Activated CD4-positive, alpha-beta T cell treated with anti-CD3 and anti-CD28 coated beads, Interleukin-2, amount 10 ng/mL, durations not matched to agents 24 days and 14 days (primary cell): Measurements from ENCODE around the gene TMEM18. TPM values are rescaled to one million over a fixed set of nuclear protein-coding genes. Genes with fewer than 3 reads are reported as not detected.

Source experiments
- DNase-seq: peaks from one replicate; pipeline ENCODE4 v3.0.0; 2022
- H3K27ac Mint-ChIP-seq: one replicate; pipeline ENCODE4 v1.8.0; 2022; ENCODE audit warnings: mild to moderate bottlenecking, mixed read lengths
- H3K27me3 Mint-ChIP-seq: one replicate; pipeline ENCODE4 v1.8.0; 2022; ENCODE audit warnings: mixed read lengths
- H3K36me3 Mint-ChIP-seq: one replicate; pipeline ENCODE4 v1.8.0; 2022; ENCODE audit warnings: low read depth, mild to moderate bottlenecking, mixed read lengths
- H3K4me1 Mint-ChIP-seq: one replicate; pipeline ENCODE4 v1.8.0; 2021; ENCODE audit warnings: mixed read lengths
- H3K4me3 Mint-ChIP-seq: one replicate; pipeline ENCODE4 v1.8.0; 2022; ENCODE audit warnings: mild to moderate bottlenecking, moderate library complexity, mixed read lengths
- H3K9me3 Mint-ChIP-seq: one replicate; pipeline ENCODE4 v1.8.0; 2021; ENCODE audit warnings: mixed read lengths
- intact Hi-C: fragments of 100-400 bp; cut with micrococcal nuclease; formaldehyde crosslinking; loops from one replicate; pipeline ENCODE4 v1.15.1; 2023
- total RNA-seq: library from RNA; stranded (reverse); gene quantifications from 2 replicates; pipeline ENCODE4 v1.2.3, GENCODE V29; 2022

Gene TMEM18
- total RNA-seq, 1 donor from 2014 or later, result 21.5 TPM

DNA sequence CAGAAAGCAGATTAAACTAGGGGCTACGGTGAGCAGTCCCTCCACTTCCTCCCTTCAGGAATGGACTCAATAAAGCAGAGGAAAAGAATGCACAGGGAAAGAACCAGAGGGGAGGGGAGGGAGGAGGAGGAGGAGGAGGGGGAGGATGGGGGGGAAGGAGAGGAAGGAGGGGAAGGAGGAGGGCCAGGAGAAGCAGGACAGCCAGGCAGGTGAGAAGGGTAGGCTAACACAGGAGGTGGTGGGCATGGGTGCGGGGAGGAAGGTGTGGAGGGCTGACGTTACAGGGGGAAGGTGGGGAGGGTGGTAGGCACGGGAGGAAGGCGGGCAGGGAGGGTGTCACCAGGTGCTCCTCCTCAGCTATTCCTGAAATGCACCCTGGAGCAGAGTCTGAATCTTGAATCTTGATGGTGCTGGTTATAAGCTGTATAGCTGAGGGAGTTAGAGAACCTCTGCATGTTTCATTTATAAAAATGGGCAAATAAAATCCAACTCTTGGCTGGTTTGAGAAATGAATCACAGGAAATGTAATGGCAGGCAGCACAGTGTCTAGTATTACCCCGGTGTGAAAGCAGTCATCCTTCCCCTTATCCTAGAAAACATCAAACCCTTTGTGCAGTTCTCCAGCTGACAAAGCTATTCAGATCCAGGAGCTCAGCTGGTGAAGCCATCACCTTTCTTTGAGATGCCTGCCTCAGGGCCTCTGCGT lies 3.4 kb downstream of the TMEM18 start:
- intact Hi-C loops, result no loop called here
- Mint-ChIP-seq H3K4me1 (peaks cover 33% of the 10 kb centered on the region), H3K27ac (no peak overlapping the region), H3K27me3 (no peaks in the 10 kb centered on the region), H3K9me3 (no peaks in the 10 kb centered on the region), H3K36me3 (peaks cover 38% of the 10 kb centered on the region), H3K4me3 (no peak overlapping the region)
- no peak for DNase-seq

DNA sequence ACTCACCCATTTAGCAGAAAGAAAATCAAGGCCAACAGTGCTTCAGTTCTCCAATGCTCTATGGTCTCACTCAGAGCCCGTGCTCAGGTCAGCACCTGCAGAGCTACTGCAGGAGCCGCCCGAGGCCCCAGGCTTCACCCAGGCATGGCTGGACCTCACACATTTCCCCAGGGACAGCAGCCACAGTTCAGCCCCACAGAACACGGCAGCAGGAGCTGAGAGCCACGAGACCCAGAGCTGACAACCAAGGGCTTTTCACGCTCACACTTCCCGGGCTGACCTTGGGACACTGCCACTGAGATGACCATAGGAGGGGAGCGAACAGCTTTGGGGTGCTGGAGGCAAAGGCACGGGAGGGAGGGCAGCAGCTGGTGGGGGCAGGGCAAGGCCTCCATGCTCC lies 4.2 kb downstream of the TMEM18 start:
- H3K36me3 Mint-ChIP-seq, result peaks cover 46% of the 10 kb centered on the region
- no peaks in the 10 kb centered on the region for H3K27me3 Mint-ChIP-seq
- H3K9me3 Mint-ChIP-seq, result no peaks in the 10 kb centered on the region
- DNase-seq, result no peak
- no peak overlapping the region for H3K4me3 Mint-ChIP-seq
- intact Hi-C loops, result no loop called here
- H3K4me1 Mint-ChIP-seq, result peaks cover 29% of the 10 kb centered on the region
- peak overlapping the region; percentile 41 for H3K27ac Mint-ChIP-seq

DNA sequence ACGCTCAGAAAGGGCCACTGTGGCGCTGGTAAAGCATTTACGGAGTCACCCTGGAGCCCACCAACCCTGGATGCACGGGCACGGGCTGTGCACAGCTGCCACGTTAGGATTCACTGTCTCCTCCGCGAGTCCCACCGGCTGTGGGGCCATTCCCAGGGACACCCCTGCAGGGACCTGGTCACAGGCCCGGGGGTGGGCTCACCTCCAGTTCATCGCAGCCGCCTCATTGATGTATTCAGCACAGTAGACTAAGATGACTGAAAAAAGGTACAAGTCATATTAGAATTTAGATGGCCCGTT lies 4.7 kb downstream of the TMEM18 start:
- Mint-ChIP-seq H3K27me3 (no peaks in the 10 kb centered on the region), H3K36me3 (peaks cover 50% of the 10 kb centered on the region), H3K9me3 (peaks cover 3% of the 10 kb centered on the region), H3K4me3 (no peak overlapping the region), H3K27ac (no peak overlapping the region), H3K4me1 (peaks cover 32% of the 10 kb centered on the region)
- DNase-seq, result no peak
- intact Hi-C loops, result no loop called here

DNA sequence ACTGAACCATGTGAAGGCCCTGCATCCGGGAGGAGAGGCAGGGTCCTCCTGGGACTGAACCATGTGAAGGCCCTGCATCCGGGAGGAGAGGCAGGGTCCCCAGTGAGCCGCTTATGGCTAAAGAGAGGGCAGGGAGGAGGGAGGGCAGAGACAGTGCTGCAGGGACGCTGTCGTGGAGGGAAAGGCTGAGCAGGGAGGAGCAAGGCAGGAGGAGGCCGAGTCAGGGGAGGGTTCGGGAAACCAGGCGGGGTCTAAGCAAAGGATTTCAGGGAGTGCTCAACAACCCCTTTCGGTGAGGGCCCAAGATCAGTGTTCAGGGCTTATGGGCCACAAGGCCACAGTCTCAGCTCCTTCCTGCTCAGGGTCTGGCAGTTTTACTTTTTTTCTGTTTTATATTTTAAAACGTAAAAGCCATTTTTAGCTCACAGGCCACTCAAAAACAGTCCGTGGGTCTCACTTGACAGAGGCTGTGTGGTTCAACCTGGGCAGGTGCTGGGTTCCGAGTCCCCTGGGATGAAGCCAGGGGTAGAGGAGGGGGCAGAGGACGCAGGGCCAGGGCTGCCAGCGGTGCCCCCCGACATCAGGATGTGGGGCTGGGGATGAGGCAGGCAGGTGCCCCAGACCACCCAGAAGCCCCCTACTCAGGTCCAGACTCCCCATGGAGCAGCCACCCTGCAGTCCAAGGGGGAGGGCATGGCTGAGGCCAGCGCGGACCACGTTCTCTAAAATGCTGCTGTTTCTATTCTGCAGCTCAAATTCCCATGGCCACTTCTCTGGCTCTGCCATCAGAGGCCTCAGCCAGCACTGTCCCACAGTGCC lies 5.2 kb downstream of the TMEM18 start:
- intact Hi-C loops, result no loop called here

DNA sequence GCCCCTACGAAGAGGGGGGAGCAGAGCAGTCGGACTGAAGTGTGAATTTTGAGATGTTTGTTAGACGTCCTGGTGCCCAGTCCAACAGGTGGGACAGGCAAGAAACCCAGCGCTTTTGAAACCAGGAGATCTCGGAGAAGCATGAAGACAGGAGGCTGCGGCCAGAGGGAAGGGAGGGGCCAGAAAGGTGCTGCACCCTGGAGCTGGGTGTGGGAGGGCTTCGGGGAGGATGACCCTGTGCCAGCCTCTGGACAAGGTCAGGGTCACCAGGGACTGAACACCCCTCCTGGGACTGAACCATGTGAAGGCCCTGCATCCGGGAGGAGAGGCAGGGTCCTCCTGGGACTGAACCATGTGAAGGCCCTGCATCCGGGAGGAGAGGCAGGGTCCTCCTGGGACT lies 6.1 kb downstream of the TMEM18 start:
- no peak for DNase-seq
- peaks cover 26% of the 10 kb centered on the region for H3K4me1 Mint-ChIP-seq
- H3K36me3 Mint-ChIP-seq, result peaks cover 57% of the 10 kb centered on the region
- intact Hi-C loops, result no loop called here
- no peaks in the 10 kb centered on the region for H3K27me3 Mint-ChIP-seq
- no peak overlapping the region for H3K27ac Mint-ChIP-seq
- H3K9me3 Mint-ChIP-seq, result peaks cover 4% of the 10 kb centered on the region
- no peak overlapping the region for H3K4me3 Mint-ChIP-seq

More for the DNA sequence above, 5.2 kb downstream of the TMEM18 start:
- peaks cover 53% of the 10 kb centered on the region for H3K36me3 Mint-ChIP-seq
- H3K4me3 Mint-ChIP-seq, result no peak overlapping the region
- H3K9me3 Mint-ChIP-seq, result peaks cover 4% of the 10 kb centered on the region
- no peak overlapping the region for H3K27ac Mint-ChIP-seq
- DNase-seq, result no peak
- no peaks in the 10 kb centered on the region for H3K27me3 Mint-ChIP-seq
- H3K4me1 Mint-ChIP-seq, result peaks cover 34% of the 10 kb centered on the region

DNA sequence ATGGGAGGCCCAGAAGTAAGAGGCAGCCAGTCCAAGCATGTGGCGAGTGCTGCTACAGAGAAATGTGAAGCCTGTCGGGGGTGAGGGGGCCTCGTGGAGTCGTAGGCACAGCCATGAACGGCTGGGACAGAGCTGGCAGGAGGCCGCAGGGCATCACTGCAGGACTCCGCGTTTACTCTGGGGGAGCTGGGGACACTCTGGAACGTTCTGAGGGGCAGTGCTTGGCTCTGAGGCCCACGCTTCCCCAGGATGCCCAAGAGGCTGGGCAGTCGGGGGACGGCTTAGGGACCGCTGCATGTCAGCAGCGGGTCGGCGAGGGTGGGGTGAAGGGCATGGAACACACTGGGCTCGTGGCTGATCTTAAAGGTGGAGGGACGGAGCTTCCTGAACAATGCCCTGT lies 6.6 kb downstream of the TMEM18 start:
- no peaks in the 10 kb centered on the region for H3K27me3 Mint-ChIP-seq
- DNase-seq, result no peak
- H3K4me1 Mint-ChIP-seq, result peaks cover 24% of the 10 kb centered on the region
- no peak overlapping the region for H3K4me3 Mint-ChIP-seq
- intact Hi-C loops, result no loop called here
- H3K27ac Mint-ChIP-seq, result no peak overlapping the region
- H3K36me3 Mint-ChIP-seq, result peaks cover 61% of the 10 kb centered on the region
- H3K9me3 Mint-ChIP-seq, result peaks cover 6% of the 10 kb centered on the region

DNA sequence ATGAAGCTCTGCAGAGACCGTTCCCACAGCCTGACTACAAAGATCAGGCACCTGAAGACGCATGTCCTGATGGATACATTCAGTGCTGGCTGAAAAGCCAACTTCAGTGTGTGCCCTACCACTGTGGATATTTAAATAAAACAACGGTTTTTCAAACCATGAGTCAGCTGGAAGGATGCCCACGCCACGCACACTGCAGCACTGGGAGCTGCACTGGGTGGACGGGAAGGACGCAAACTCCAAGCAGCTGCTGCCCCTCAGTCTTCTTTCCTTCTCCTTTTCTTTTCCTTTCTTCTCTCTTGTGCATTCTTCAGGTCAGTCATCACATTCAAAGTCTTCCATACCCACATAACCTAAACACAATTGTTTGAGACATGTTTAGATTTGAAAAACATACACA lies 7.9 kb downstream of the TMEM18 start:
- no peak overlapping the region for H3K27ac Mint-ChIP-seq
- H3K27me3 Mint-ChIP-seq, result no peaks in the 10 kb centered on the region
- peaks cover 16% of the 10 kb centered on the region for H3K9me3 Mint-ChIP-seq
- intact Hi-C loops, result no loop called here
- peaks cover 63% of the 10 kb centered on the region for H3K36me3 Mint-ChIP-seq
- DNase-seq, result no peak
- H3K4me1 Mint-ChIP-seq, result peaks cover 19% of the 10 kb centered on the region
- H3K4me3 Mint-ChIP-seq, result no peak overlapping the region

DNA sequence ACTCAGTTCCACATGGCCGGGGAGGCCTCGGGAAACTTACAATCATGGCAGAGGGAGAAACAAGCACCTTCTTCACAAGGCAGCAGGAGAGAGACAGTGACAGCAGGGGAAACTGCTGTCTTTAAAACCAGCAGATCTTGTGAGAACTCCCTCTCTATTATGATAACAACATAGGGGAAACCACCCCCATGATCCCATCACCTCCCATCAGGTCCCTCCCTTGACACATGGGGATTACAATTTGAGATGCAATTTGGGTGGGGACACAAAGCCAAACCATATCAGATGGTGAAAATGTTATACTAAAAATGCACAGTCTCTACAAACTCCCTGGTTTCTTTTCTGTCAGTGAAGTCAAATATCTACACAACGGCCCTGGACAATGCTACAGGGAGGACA lies 9.2 kb downstream of the TMEM18 start:
- Mint-ChIP-seq H3K4me1 (peaks cover 11% of the 10 kb centered on the region), H3K27ac (no peak overlapping the region), H3K36me3 (peaks cover 73% of the 10 kb centered on the region), H3K27me3 (no peaks in the 10 kb centered on the region), H3K4me3 (no peak overlapping the region), H3K9me3 (peaks cover 16% of the 10 kb centered on the region)
- no peak for DNase-seq
- intact Hi-C loops, result no loop called here

DNA sequence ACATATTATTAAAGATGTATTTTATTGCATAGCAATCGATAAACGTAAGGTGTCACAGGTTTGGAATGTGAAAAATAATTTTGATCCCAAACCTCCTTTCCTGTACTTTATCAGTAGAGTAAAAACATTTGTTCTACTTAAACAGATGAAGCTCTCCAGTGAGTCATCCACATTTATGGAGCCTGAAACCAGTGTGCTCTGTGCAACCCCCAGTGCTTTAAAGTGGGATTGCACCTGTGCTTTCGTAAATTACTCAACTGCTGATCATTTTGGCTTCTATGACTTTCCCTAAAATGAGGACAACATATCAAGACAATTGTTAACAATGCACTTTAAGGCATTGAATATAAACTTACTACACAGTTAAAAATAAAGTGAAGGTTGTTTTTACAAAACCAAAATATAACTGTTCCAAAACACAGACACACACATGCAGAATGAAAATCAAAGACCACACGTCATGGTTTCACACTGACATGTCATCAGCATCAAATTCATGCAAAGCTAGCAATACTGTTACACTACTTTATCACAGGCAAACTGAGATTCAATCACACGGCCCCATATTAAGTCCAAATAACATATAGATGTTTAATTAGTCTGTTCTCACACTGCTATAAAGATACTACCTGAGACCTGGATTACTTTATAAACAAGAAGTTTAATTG lies 9.7 kb downstream of the TMEM18 start:
- Mint-ChIP-seq H3K9me3 (peaks cover 16% of the 10 kb centered on the region), H3K4me1 (peaks cover 15% of the 10 kb centered on the region), H3K27ac (no peak overlapping the region), H3K27me3 (no peaks in the 10 kb centered on the region), H3K4me3 (no peak overlapping the region), H3K36me3 (peaks cover 73% of the 10 kb centered on the region)
- DNase-seq, result no peak
- intact Hi-C loops, result no loop called here

DNA sequence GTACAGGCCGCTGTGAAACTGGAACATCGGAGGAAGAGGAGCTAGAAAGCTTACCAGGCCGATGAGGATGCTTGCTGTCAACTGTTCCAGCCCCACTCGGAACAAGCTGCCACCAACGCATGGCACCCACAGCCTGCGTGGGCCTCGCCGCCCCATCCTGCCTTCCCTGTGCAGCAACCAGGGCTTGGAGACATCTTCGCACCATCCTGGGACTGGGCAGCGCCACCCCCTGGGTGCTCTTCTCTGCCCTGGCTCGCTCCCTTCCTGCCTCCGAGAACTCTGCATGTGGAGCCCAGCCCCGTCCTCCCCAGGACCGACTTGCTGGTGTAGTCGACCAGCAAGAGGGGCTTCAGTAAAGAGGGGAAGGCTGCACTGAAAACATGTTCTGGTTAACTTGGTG lies 10.8 kb downstream of the TMEM18 start:
- intact Hi-C loops, result no loop called here
- H3K4me1 Mint-ChIP-seq, result peaks cover 22% of the 10 kb centered on the region
- H3K36me3 Mint-ChIP-seq, result peaks cover 71% of the 10 kb centered on the region

DNA sequence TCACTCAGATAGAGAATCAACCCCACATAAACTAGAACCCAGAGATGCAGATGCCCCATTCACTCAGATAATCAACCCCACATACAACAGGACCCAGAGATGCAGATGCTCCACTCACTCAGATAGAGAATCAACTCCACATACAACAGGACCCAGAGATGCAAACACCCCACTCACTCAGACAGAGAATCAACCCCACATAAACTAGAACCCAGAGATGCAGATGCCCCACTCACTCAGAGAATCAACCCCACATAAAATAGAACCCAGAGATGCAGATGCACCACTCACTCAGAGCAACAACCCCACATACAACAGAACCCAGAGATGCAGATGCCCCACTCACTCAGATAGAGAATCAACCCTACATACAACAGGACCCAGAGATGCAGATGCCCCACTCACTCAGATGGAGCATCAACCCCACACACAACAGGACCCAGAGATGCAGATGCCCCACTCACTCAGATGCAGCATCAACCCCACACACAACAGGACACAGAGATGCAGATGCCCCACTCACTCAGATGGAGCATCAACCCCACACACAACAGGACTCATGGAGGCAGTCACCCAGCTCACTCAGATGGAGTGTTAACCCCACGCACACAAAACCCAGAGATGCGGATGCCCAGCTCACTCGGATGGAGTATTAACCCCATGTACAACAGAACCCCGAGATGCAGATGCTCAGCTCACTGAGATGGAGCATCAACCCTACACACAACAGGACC lies 11.7 kb downstream of the TMEM18 start:
- Mint-ChIP-seq H3K27me3 (no peaks in the 10 kb centered on the region), H3K4me1 (peaks cover 23% of the 10 kb centered on the region), H3K4me3 (no peak overlapping the region), H3K27ac (no peak overlapping the region), H3K36me3 (peaks cover 66% of the 10 kb centered on the region), H3K9me3 (peaks cover 16% of the 10 kb centered on the region)
- intact Hi-C loops, result no loop called here
- no peak for DNase-seq

More for the DNA sequence above, 10.8 kb downstream of the TMEM18 start:
- no peak overlapping the region for H3K4me3 Mint-ChIP-seq
- DNase-seq, result no peak
- H3K27me3 Mint-ChIP-seq, result no peaks in the 10 kb centered on the region
- H3K27ac Mint-ChIP-seq, result no peak overlapping the region
- H3K9me3 Mint-ChIP-seq, result peaks cover 16% of the 10 kb centered on the region

DNA sequence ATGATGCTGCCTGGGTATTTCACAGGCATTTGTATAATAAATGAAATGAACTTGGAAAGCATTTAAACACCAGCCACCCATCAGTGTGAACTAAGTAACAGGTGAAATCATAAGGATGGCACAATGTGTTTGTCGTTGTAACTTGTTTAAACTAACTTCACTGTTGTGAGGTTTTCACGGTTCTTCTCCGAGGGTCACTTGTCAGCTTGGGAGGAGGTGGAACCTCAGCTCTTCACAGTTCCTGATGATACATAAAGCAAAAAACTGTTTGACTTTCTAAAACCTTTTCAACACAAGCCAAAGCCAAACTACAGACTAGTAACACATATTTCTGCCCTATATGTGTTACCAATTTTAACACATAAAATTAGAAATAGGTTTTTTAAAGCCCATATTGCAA lies 13.1 kb downstream of the TMEM18 start:
- peaks cover 54% of the 10 kb centered on the region for H3K36me3 Mint-ChIP-seq
- H3K4me1 Mint-ChIP-seq, result peaks cover 23% of the 10 kb centered on the region
- peaks cover 6% of the 10 kb centered on the region for H3K27me3 Mint-ChIP-seq
- no peak overlapping the region for H3K27ac Mint-ChIP-seq
- H3K9me3 Mint-ChIP-seq, result peaks cover 16% of the 10 kb centered on the region
- intact Hi-C loops, result no loop called here
- DNase-seq, result no peak
- H3K4me3 Mint-ChIP-seq, result no peak overlapping the region

DNA sequence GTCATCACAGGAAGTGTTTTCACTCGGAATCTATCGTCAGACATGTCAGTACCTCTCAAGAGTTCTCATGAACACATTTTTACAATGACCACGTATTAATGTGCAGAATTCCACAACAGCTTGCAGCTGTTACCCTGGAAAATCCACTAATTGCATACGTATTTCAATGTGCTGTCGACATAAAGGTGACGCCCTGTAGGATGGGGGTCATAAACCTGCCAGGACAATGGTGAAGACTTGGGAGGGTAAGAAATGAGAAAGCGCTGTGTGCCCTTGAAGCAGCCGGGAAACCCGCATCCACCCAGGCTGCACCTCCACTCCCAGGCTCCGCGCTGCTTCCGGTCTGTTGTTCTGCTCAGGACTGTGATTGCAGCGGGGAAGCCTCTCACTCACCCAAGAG lies 14.0 kb downstream of the TMEM18 start:
- Mint-ChIP-seq H3K27me3 (peaks cover 11% of the 10 kb centered on the region), H3K4me3 (no peak overlapping the region), H3K36me3 (peaks cover 47% of the 10 kb centered on the region), H3K27ac (no peak overlapping the region), H3K9me3 (peaks cover 16% of the 10 kb centered on the region), H3K4me1 (peaks cover 23% of the 10 kb centered on the region)
- no peak for DNase-seq
- intact Hi-C loops, result no loop called here

DNA sequence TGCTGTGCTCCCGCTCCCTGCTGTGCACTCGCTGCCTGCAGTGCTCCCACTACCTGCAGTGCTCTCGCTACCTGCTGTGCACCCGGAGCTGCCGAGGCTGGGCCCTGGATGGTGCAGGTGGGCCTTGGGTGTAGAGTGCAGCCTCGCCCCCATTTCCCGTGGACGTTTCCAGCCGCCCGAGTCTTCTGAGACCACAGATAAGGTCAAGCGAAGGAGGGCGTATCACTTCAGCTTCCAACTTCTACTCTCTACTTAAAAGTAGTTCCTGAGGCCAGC lies 15.9 kb downstream of the TMEM18 start:
- no peak overlapping the region for H3K4me3 Mint-ChIP-seq
- H3K9me3 Mint-ChIP-seq, result peaks cover 12% of the 10 kb centered on the region
- H3K27me3 Mint-ChIP-seq, result peaks cover 11% of the 10 kb centered on the region
- H3K4me1 Mint-ChIP-seq, result peaks cover 21% of the 10 kb centered on the region
- no peak overlapping the region for H3K27ac Mint-ChIP-seq
- no peak for DNase-seq
- peaks cover 32% of the 10 kb centered on the region for H3K36me3 Mint-ChIP-seq
- intact Hi-C loops, result no loop called here
